DMS 273 (cell line): ENCODE measurements around the gene OSBPL10.

Experiments
- DNase-seq: peaks from one replicate; lab custom pipeline; 2025; ENCODE audit not compliant: unreplicated experiment; lab: John Stamatoyannopoulos, UW

The OSBPL10 gene

DNA sequence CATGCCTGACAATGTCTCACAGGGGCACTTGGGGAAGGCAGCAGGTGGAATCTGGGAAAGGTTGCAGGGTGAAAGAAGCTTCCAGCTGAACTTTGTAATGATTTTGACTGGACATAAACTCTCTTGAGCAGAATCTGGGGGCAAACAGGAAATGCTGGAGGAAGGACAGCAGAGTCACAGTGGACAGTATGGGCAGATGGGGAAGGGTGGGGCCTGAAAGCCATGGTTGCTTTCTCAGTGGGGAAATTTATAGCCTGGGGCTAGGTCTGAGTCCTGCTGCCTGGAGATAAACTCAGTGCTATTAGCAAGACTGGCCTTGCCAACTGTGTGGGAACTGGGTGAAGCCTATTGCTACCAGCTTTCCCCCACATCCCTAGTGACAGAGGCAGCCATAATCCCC, 203.2 kb downstream of the OSBPL10 start:
- DNase-seq: no peak

DNA sequence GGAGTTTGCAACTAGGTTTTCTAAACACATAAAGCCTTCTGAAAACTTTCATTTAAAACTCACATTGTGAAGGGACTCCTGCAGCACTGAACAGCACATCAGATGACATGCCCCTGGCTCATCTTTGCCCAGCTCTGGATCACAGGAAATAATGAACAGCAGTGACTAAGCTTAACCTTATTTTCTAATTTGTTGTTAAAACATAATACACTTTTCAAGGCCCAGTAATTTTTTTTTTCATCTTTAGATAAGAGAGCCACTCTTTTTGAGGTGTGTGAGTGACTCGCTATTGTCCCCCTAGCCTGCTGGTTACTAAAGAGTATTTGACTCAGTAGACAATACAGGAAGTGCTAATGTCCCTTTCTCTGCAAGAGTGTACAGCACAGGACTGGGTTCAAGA, 204.0 kb downstream of the OSBPL10 start:
- no peak for DNase-seq

DNA sequence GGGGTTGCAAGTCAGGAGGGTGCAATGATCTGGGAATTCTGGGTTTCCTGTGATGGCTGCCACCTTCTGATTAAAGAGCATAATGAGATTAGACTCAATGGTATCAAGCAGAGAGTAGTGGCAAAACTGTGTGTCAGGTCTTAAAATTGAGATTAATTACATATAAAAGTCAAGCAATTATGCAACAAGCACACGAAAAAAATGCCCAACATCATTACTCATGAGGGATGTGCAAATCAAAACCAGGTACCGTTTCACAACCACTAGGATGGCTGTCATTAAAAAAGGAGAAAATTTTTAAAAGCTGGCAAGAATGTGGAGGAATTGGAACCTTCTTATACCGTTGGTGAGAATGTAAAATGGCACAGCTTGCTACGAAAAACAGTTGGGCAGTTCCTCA, 205.0 kb downstream of the OSBPL10 start:
- DNase-seq: no peak

DNA sequence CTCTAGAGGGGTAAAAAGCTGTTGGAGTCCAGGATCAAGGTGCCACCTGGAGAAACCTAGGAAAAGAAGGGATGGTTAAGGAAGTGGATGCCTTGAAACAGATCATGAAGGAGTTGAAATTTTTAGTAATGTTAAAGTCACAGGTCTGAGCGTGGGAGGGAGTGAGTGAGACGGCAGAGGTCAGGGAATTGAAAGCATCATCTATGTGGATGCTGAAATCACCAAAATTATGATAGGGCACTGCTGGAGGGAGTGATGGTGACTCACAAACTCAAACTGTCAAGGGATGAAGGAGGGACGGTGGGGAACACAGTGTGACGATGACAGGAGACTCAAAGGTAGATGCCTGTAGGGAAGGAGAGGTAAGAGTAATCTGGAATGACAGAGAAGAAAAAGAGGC, 205.7 kb downstream of the OSBPL10 start:
- DNase-seq: no peak

DNA sequence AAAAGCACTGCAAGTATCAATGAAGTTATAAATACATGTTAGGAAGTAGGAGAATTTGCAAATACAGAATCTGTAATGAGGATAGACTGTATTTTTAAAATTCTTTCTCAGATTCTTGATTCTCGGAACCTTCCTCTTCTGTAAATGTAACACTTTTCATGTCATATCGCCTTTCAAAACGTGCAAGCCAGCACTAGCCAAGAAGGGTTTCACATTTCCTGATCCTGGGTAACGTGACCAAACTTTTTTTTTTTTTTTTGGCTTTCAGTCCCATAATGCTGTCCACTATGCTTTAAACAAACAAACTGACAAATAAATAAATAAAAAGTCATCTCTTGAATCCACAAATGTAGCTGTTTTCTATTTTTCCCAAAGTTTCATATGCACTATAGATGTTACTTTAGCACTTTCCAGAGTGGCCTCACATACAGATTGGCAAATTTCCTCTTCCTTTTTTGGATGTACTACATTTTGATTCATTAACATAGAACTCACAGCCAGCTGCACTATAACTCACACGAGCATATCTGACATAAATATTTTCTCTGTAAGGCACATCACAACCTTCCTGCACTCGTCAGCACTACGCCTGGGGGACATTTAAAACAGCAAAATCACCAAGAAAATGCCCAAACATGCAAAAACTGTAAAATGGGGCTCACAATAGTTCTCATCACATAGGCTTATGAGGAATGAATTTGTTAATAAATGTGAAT, 208.1 kb downstream of the OSBPL10 start:
- no peak for DNase-seq

DNA sequence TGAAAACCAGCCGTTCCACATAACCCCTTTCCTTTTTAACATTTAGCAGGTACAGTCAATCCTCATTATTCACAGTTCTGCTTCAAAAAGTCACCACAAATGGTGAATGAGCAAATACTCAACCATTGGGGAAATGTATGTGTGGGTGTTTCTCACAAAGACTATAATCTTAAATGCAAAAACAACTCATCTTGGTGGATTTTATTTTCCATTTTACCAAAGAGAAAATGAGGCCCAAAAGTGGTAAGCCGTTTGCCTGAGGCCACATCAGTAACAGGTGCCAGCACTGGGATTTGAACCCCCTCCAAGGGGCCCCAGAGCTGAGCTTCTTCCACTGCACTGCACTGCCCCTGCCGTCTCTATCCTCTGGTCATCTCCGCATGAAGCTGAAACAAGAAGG, 208.8 kb downstream of the OSBPL10 start:
- no peak for DNase-seq

DNA sequence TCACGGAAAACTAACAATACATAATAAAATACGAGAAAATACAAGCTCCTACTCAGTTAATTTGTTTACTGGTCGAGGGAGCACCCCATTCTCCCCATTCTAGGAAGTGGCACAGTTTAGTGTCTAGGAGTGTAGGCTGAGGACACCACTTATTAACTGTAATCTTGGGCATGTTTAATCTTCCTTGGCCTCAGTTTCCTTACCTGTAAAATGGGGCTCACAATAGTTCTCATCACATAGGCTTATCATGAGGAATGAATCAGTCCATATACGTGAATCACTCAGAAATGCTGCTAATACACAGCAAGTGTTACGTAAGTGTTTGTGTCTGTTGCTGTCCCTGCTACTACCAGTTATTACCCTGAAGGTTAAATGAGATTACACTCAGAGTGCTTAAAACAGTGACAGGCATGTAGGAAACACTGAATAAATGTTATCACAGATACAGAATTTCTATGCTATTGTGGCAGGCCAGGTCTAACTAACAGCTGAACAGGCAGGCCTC, 210.2 kb downstream of the OSBPL10 start:
- DNase-seq: no peak

DNA sequence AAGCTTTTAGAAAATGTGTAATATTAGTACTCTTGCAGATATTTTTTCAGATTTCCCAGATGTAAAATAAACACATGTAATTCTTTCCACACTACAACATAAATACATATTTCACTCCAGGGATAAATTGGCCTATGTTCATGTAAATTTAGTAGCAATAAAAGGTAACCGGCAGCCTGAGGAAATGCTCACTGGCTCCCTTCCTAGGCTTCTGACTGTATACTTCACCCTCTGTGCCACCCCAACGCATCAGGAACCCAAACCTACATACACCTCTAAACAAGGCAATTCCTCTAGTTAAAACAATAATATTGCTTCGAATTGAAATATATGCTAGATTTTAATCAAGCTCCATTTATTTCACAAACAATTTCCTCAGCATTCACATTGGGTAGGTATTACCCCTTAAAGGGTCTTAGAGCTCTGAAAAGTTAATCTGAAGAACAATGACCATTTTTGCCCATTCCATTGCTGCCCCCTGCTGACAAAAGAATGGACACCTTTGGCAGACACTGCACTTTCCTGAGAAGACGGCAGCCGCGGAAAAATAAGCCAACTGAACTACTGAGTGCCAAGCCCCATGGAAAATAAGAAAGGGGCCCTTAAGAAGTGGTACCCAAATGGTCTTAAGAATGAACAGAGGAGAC, 212.5 kb downstream of the OSBPL10 start:
- peak; percentile 47 for DNase-seq

DNA sequence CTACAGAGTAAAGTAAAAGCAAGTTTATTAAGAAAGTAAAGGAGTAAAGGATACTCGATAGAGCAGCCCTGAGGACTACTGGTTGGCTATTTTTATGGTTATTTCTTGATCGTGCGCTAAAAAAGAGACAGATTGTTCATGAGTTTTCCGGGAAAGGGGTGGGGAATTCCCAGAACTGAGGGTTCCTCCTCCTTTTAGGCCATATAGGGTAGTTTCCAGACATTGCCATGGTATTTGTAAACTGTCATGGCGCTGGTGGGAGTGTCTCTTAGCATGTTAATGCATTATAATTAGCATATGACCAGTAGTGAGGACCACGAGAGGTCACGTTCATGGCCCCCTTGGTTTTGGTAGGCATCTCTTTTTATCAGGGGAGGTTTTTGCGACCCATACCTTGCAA, 213.1 kb downstream of the OSBPL10 start:
- no peak for DNase-seq

DNA sequence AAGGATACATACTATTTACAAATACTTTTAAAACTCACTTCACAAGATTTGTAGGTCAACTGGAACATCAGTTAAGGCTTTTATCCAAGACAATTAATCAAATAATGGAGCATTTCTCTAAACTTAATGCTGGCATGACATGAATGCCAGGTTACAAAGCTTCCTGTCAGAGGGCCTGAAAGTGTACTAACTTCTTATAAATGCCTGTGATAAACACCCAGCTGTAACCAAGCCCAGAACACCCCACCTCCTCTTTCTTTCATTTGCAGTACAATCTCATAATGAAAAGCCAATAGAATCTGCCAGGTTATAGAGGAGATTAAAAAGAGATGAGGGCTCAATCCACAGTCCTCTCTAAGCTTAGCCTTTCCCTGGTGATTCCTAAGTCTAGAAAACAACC, 214.4 kb downstream of the OSBPL10 start:
- no peak for DNase-seq

DNA sequence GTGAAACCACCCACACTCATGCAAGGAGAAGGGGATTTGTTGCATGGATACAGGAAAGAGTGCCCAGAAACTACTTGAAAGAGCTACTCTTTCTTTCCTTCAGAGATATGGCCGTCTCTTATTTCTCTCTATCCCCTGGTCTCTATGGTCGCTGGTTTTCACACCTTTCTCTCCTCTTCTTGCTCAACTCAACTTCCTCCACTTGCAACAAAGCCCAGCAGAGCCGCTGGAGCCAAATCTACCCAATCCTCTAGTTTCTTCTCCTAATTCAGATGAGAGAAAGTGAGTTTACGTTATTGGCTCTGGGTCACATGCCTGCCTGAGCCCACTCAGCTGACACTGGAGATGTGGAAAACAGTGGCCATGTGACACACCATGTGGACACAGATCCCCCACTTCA, 215.2 kb downstream of the OSBPL10 start:
- no peak for DNase-seq

DNA sequence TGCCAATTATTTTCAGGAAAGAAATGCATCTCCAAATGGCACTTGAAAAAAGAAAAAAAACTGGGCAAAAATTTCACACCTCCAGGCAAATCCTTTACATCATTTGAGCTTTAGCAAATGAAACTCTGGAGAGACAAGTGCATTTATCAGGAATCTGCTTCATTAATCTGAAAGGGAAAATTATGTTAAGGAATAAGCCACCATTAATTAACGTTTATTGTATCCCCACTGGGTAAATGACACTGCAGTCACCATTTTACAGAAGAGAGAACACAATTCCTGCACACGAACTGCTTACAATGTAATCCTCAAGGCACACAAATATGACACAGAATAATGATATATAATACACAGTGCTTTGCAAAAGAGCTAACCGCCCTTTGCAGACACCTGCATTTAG, 217.3 kb downstream of the OSBPL10 start:
- no peak for DNase-seq

DNA sequence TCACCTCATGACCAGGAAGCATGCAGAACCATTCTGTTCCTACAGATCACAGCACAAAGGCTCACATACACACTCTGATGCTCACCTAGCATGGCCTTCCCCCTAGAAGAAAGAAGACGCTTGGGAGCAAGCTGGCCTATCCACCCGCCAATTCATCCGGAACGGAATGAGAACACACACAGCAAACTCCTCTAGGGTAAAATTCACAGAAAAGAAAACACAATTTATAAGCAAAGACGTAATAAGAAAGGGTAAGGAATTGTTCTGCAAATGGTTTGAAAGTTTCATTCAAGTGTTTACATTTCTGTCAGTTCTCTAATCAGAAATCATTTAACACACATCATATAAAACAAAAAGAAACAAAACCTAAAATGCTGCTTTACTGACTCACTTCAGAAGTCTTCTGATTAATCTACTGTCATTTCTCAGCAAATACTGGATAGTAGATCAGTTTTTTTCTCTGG, 218.1 kb downstream of the OSBPL10 start:
- DNase-seq: no peak

DNA sequence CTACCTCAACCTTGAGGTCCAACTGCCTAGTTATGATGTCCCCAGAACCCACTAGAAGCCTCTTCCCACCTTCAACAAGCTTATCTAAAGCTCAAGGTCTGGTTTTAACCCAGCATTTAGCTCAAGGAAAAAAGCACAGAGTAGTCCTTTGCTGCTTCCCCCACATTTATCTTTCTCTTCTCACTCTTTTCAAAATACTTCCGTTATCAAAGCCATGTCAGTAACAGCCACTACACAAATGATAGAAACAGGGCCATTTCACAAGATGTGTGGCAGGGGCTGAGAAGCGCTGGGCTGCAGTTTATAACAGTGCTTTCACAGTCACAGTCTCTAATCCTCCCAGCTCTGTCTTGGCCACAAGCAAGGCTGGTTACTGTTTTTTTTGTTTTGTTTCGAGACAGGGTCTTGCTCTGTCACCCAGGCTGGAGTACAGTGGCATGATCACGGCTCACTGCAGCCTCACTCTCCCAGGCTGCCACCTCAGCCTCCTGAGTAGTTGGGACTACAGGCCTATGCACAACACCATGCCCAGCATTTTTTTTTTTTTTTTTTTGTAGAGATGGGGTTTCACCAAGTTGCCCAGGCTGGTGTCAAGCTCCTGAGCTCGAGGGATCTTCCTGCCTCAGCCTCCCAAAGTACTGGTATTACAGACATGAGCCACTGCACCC, 218.8 kb downstream of the OSBPL10 start:
- no peak for DNase-seq

DNA sequence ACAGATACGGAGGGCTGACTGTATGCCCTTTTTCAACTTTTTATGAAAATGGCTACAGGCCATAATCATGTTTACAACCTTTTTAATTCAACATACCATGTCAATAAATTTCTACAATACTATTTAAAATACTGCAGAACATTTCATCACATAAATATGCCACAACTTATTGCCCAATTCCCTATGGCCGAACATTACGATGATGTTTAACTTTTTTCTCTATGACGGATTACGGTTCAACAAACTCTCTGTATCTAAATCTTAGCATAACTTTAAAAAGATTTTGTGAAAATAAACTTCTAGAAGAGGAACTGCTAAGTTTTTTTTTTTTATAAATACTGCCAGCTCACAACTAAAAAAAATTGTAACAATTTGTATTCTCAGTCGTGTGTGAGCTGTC, 220.4 kb downstream of the OSBPL10 start:
- no peak for DNase-seq

DNA sequence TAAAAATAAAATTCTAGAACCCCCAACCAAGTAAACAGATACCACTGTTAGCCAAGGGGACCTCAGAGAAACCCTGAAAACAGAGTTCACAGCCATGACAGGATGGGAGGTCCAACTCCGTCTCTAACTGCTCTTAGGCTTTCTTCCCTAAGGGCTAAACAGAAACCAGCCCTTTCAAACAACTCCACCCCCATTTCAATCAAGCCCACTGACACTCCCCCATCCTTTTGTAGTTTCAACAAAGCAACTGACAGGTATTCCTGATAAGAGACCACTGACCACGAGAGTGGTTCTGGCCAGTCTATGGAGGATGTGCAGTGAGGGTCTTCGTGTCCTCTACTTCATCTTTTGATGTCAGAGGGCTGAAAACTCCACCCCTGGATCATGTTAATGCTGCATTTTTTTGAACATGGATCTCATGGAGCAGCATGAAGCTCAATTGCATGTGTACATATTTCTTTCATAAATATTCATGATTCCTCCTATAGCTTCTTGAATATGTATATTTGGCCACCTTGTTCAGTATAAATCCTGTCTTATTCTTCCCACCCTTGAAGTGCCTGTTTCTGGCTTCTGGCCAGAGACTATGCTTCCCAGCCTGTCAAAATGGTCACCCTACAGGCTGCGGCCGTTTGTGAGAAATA, 222.6 kb downstream of the OSBPL10 start:
- no peak for DNase-seq

DNA sequence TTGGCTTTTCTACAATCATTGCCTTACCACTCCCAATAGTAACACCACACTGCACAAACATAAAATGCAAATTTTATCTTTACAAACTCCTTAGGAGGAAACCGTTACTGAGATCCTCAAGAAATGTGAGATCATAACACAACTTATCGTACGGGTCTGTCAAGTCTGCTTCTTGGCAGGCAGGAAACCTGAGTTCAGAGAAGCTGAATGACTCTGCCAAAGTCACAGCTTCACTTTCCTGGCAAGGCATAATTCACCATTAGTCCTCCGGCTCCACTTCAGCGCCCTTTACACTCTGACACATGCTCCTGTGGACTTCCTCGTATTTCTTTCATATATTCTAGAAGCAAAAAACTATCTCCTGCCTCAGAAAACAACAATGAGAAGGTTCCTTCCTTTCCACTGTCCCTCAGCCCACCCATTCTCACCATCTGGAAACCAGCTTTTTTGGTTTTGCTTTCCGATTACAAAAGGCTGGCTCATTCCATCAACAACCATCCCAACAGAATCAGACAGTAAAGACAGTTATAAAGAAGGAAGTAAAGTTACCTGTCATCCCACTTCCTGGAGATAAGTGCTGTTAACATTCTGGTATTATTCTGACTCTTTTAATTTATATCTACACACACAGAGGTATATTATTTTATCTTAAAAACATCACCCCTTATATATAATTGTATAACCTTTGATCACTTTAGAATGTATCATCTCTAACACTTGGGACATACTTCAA, 225.0 kb downstream of the OSBPL10 start:
- no peak for DNase-seq

DNA sequence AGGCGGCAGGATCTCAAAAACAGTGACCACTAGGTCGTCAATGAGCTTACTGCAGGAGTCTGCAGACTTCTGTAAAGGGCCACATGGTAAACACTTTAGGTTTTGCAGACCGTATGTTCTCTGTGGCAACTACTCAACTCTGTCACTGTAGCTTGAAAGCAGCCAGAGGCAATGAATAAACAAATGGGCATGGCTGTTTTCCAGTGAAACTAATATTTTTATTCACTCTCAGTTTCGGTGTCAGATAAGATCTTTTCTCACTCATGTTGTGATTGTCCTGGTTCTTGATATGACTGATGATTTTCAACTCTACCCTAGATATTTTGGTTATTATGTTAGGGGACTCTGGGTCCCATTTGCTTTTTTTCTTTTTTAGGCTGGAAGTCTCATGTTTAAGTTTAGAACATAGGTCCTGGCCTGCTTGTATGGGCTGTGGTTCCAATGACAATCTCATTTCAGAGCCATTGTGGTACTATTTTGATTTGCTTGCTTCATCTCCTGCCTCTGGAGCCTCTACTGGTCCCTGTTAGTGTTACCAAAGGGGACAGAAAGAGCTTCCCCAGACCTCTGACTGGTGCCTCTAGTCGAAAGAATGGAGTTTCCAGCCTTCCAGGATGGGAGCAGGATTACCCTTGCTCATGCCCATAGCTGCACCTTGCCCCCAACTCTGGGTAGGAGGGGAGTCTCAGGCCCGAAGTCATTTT, 226.3 kb downstream of the OSBPL10 start:
- no peak for DNase-seq

DNA sequence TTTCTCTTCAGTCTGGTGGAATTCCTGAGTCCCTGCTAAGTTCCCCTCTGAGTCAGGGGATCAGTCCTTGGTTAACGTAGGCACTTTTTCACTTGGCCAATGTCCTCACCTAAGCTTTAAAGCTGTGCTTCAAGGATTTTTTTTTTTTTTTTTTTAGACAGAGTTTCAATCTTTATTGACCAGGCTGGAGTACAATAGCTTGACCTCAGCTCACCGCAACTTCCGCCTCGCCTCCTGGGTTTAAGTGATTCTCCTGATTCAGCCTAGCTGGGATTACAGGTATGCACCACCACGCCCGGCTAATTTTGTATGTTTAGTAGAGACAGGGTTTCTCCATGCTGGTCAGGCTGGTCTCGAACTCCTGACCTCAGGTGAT, 228.0 kb downstream of the OSBPL10 start:
- no peak for DNase-seq

DNA sequence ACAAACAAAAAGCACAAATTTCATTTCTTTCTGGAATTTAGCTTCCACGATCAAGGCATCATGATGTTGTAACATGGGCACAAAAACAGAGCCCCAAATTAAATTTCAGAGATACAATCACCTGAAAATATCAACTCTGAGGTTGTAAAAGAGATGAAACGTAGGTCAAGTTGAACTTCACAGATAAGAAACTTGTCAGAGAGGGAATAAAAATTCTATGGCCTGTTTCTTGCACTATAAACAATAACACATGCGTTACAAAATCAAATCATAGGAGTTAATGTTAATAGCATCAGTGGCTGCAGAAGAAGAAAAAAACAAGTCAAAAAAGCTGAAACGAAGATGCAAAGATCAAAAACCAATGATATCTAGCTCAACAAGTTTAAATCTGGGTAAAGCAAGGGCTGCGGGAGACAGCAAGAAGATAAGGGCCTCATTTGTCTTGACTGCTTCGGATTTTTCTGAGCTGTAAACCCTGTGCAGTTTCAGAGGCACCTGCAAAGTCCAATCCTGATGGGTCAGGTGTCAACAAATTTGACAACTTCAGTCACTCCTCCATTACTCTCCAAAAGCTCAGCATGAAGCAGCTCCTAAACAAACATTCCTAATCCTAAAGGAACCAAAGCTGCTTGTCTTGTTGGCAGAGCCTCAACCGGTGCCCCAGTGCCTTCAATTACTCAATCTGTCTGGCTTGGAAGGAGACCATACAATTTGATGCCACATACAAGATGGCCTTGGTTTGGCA, 228.6 kb downstream of the OSBPL10 start:
- no peak for DNase-seq
